ENCODE measurements around the gene METTL4. TPM values are rescaled to one million over a fixed set of nuclear protein-coding genes. Genes with fewer than 3 reads are reported as not detected.
A peak's percentile ranks its signal among the peaks of the same experiment; 100 is the strongest.
"Not testable (repeated sequence)": the region's sequence is repeated elsewhere in the genome, so short reads cannot be mapped to it uniquely, and the experiment has no call there.

METTL4 gene
- total RNA-seq, 5 donors from 2014 or later (not counting 1 experiment from before 2014, with no cell fraction given): 15.1 to 27.7 (median 21.4) TPM

DNA sequence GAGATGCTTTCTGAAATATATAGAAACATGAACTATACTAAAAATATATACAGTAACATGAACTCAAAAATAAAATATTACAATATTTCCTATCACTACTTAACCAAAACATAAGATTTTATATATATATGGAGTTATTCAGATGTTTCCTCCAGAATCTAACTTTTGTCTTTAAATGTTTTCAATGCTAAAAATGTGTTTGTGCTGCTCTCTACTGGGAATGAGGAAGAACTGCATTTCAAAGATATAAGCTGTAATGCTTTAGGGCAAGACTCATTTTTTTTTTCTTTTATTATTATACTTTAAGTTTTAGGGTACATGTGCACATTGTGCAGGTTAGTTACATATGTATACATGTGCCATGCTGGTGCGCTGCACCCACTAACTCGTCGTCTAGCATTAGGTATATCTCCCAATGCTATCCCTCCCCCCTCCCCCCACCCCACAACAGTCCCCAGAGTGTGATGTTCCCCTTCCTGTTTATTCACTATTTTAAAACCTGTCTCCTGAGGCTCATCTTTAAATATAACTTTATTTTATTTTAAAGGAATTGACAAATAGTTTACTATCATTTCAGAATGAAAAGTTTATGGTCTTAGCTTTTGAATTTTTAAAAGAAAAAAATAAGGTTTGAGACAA lies 29.3 kb downstream of the METTL4 start:
- Mint-ChIP-seq H3K4me1 (peaks cover 0 to 10% (median 8%) of the 10 kb centered on the region in 3 donors), H3K36me3 (peaks cover 31% of the 10 kb centered on the region)
- not testable (repeated sequence) for H3K9me3 Mint-ChIP-seq; H3K4me3 Mint-ChIP-seq; H3K4me1 ChIP-seq (ENCODE audit: control insufficient read depth in 1 of 2, extremely low read depth in 1 of 2, insufficient read depth in 2 of 2, low read length in 2 of 2); H3K27ac Mint-ChIP-seq; H3K27me3 Mint-ChIP-seq; H3K9me3 ChIP-seq; H3K27me3 ChIP-seq (replicated peaks in 1 of 2; ENCODE audit: control insufficient read depth in 2 of 2, extremely low read depth in 1 of 2, insufficient read depth in 2 of 2, low read length in 1 of 2); H3K4me3 ChIP-seq (ENCODE audit: control insufficient read depth in 1 of 2, extremely low read depth in 1 of 2, low read length in 1 of 2); H3K27ac ChIP-seq (ENCODE audit: low read length)
- ChIA-PET POLR2A (interaction anchor here in 1 of 2 donors (0.7 kb wide), 1 partner anchor 1680 kb away, joined by 3 read pairs; no protein-coding TSS in a partner anchor), CTCF (interaction anchor here (0.6 to 2.4 kb wide), 19 partner anchors 8 to 1965 kb away, joined by 3 to 16 read pairs (median 6); no protein-coding TSS in a partner anchor)
- DNase-seq (peak in 1 of 35 experiments; percentile 61), ATAC-seq (replicated peaks in 1 of 4) (peak in 2 of 4 experiments; percentile 40 to 50)
- peaks cover 3 to 23% of the 10 kb centered on the region in 2 donors for H3K36me3 ChIP-seq (ENCODE audit: control insufficient read depth in 2 of 2, extremely low read depth in 1 of 2, insufficient read depth in 1 of 2, low read length in 1 of 2)
- no CpG with 5 or more reads among the region's 3 CpGs for WGBS (ENCODE audit: insufficient coverage)

DNA sequence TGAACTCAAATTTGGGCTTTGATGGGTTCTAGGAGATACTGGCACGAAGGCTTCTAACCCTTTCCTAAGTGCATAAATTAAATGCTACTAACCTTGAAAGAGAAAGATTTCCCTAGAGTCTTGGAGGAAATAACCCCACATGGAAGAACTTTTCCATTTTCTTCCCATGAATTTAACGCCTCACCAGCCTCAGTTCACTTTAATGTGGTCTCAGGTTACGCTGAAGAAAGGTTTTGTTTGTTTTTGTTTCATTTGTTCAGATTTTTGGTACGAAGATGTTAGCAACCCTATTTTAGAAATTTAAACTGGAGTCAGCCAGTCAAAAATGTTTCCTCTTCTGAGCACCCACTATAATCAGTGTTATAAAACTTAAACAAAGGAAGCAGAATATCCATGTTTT lies 30.7 kb downstream of the METTL4 start:
- no peak overlapping the region for H3K4me3 ChIP-seq (ENCODE audit: control insufficient read depth in 1 of 2, extremely low read depth in 1 of 2, low read length in 1 of 2)
- Mint-ChIP-seq H3K27me3 (no peaks in the 10 kb centered on the region), H3K36me3 (peaks cover 25% of the 10 kb centered on the region), H3K4me3 (no peak overlapping the region), H3K9me3 (no peaks in the 10 kb centered on the region), H3K4me1 (peaks cover 0 to 3% (median 0%) of the 10 kb centered on the region in 3 donors), H3K27ac (no peak overlapping the region)
- peaks cover 3 to 16% of the 10 kb centered on the region in 2 donors for H3K36me3 ChIP-seq (ENCODE audit: control insufficient read depth in 2 of 2, extremely low read depth in 1 of 2, insufficient read depth in 1 of 2, low read length in 1 of 2)
- ATAC-seq (replicated peaks in 1 of 4): no peak
- WGBS (ENCODE audit: insufficient coverage): no CpG with 5 or more reads among the region's 4 CpGs
- no peak overlapping the region for H3K27ac ChIP-seq (ENCODE audit: low read length)
- ChIA-PET POLR2A (no interaction called here), CTCF (interaction anchor here (0.9 to 1.3 kb wide), 4 partner anchors 8 to 436 kb away, joined by 3 to 6 read pairs (median 3); no protein-coding TSS in a partner anchor)
- no peaks in the 10 kb centered on the region for H3K4me1 ChIP-seq (ENCODE audit: control insufficient read depth in 1 of 2, extremely low read depth in 1 of 2, insufficient read depth in 2 of 2, low read length in 2 of 2)
- H3K9me3 ChIP-seq: no peaks in the 10 kb centered on the region
- DNase-seq: no peak
- no peaks in the 10 kb centered on the region for H3K27me3 ChIP-seq (replicated peaks in 1 of 2; ENCODE audit: control insufficient read depth in 2 of 2, extremely low read depth in 1 of 2, insufficient read depth in 2 of 2, low read length in 1 of 2)

DNA sequence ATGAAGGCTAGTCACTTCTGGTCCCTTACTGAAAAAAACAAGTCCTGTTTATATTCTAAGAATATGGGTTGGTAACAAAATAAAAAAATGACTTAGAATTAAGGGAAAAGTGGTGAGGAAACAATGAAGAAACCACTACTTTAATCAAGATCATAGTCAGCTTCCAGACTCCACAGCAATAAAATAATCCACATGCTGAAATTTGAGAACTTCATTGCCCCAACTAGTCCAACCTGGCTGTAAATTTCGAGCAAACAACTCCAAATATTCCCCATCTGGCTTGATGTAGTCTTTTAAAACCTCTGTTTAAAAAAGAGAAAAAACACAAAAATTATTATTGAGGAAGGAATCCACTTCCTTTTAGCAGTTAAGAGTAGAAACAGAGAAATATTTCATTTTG lies 32.5 kb downstream of the METTL4 start:
- Mint-ChIP-seq H3K27ac (no peak overlapping the region), H3K4me3 (no peak overlapping the region), H3K36me3 (peaks cover 40% of the 10 kb centered on the region), H3K27me3 (no peaks in the 10 kb centered on the region), H3K9me3 (no peaks in the 10 kb centered on the region), H3K4me1 (peaks cover 0 to 6% (median 0%) of the 10 kb centered on the region in 3 donors)
- no peaks in the 10 kb centered on the region for H3K4me1 ChIP-seq (ENCODE audit: control insufficient read depth in 1 of 2, extremely low read depth in 1 of 2, insufficient read depth in 2 of 2, low read length in 2 of 2)
- H3K36me3 ChIP-seq (ENCODE audit: control insufficient read depth in 2 of 2, extremely low read depth in 1 of 2, insufficient read depth in 1 of 2, low read length in 1 of 2): peaks cover 3 to 28% of the 10 kb centered on the region in 2 donors
- no peak for DNase-seq
- ChIA-PET CTCF (no interaction called here), POLR2A (no interaction called here)
- H3K27me3 ChIP-seq (replicated peaks in 1 of 2; ENCODE audit: control insufficient read depth in 2 of 2, extremely low read depth in 1 of 2, insufficient read depth in 2 of 2, low read length in 1 of 2): no peaks in the 10 kb centered on the region
- no peak overlapping the region for H3K27ac ChIP-seq (ENCODE audit: low read length)
- ATAC-seq (replicated peaks in 1 of 4): no peak
- H3K4me3 ChIP-seq (ENCODE audit: control insufficient read depth in 1 of 2, extremely low read depth in 1 of 2, low read length in 1 of 2): no peak overlapping the region
- no peaks in the 10 kb centered on the region for H3K9me3 ChIP-seq
- WGBS (ENCODE audit: insufficient coverage): no CpG with 5 or more reads among the region's 1 CpG

DNA sequence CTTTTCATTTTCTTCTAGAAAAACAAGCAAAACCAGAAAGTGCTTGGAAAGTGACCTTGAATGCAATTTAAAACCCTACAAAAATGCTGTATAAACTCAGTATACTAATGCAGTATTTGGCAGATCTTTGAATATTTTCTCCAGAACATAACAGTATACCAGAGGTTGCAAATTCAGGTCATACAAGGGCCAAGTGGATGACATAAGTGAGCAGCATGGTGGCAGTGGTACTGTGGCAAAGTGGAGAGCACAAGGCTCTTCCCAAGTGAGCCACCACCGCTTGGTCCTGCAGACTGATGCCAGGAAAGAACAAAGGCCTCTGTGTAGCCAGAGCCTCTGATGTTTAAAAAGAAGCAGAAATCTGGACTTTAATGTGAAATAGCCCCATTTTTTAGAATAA lies 33.1 kb downstream of the METTL4 start:
- H3K36me3 Mint-ChIP-seq: peaks cover 35% of the 10 kb centered on the region
- H3K36me3 ChIP-seq (ENCODE audit: control insufficient read depth in 2 of 2, extremely low read depth in 1 of 2, insufficient read depth in 1 of 2, low read length in 1 of 2): peaks cover 3 to 24% of the 10 kb centered on the region in 2 donors
- no peak for DNase-seq
- H3K4me3 ChIP-seq (ENCODE audit: control insufficient read depth in 1 of 2, extremely low read depth in 1 of 2, low read length in 1 of 2): no peak overlapping the region
- peaks cover 0 to 6% (median 0%) of the 10 kb centered on the region in 3 donors for H3K4me1 Mint-ChIP-seq
- H3K4me1 ChIP-seq (ENCODE audit: control insufficient read depth in 1 of 2, extremely low read depth in 1 of 2, insufficient read depth in 2 of 2, low read length in 2 of 2): no peaks in the 10 kb centered on the region
- H3K27me3 ChIP-seq (replicated peaks in 1 of 2; ENCODE audit: control insufficient read depth in 2 of 2, extremely low read depth in 1 of 2, insufficient read depth in 2 of 2, low read length in 1 of 2): no peaks in the 10 kb centered on the region
- no peak overlapping the region for H3K27ac Mint-ChIP-seq
- no peaks in the 10 kb centered on the region for H3K9me3 Mint-ChIP-seq
- no peaks in the 10 kb centered on the region for H3K27me3 Mint-ChIP-seq
- H3K9me3 ChIP-seq: no peaks in the 10 kb centered on the region
- H3K4me3 Mint-ChIP-seq: no peak overlapping the region
- WGBS (ENCODE audit: insufficient coverage): 100% methylated on average over 1 of the region's 1 CpG
- H3K27ac ChIP-seq (ENCODE audit: low read length): no peak overlapping the region
- POLR2A ChIA-PET: interaction anchor here in 1 of 2 donors (0.6 kb wide), 1 partner anchor 12 kb away, joined by 4 read pairs; no protein-coding TSS in a partner anchor
- CTCF ChIA-PET: no interaction called here
- ATAC-seq (replicated peaks in 1 of 4): no peak

DNA sequence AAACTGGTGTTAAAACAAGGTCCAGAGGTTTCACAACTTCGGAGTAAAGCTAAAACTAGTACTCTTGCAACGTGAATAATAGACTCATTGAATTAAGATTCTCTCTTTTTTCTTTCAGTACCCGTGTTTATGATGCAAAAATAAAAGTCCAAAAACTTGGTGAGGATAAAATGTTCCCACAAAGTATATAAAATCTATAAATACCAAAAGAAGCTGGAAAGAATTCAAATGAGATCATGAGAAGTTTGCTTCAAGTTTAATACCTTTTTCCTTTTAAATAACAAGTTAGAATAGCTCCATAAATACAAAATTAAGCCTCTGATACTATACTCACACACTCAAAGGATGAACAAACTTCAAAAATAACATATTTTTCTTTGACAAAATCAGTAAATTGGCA lies 34.0 kb downstream of the METTL4 start:
- Histone ChIP-seq H3K4me1 (ENCODE audit: control insufficient read depth in 1 of 2, extremely low read depth in 1 of 2, insufficient read depth in 2 of 2, low read length in 2 of 2) (no peaks in the 10 kb centered on the region), H3K27me3 (replicated peaks in 1 of 2; ENCODE audit: control insufficient read depth in 2 of 2, extremely low read depth in 1 of 2, insufficient read depth in 2 of 2, low read length in 1 of 2) (no peaks in the 10 kb centered on the region), H3K27ac (ENCODE audit: low read length) (no peak overlapping the region), H3K36me3 (ENCODE audit: control insufficient read depth in 2 of 2, extremely low read depth in 1 of 2, insufficient read depth in 1 of 2, low read length in 1 of 2) (peaks cover 3 to 24% of the 10 kb centered on the region in 2 donors), H3K9me3 (no peaks in the 10 kb centered on the region), H3K4me3 (ENCODE audit: control insufficient read depth in 1 of 2, extremely low read depth in 1 of 2, low read length in 1 of 2) (no peak overlapping the region)
- Mint-ChIP-seq H3K9me3 (peaks cover 0 to 7% (median 0%) of the 10 kb centered on the region in 3 donors), H3K4me1 (peaks cover 0 to 6% (median 0%) of the 10 kb centered on the region in 3 donors), H3K27ac (no peak overlapping the region), H3K36me3 (peaks cover 43% of the 10 kb centered on the region), H3K27me3 (no peaks in the 10 kb centered on the region), H3K4me3 (no peak overlapping the region)
- ChIA-PET CTCF (interaction anchor here in 1 of 2 donors (0.5 to 0.7 kb wide), 2 partner anchors 121 to 433 kb away, joined by 3 to 6 read pairs; no protein-coding TSS in a partner anchor), POLR2A (interaction anchor here in 1 of 2 donors (0.5 kb wide), 1 partner anchor 23 kb away, joined by 5 read pairs; no protein-coding TSS in a partner anchor)
- no peak for ATAC-seq (replicated peaks in 1 of 4)
- DNase-seq: no peak
- WGBS (ENCODE audit: insufficient coverage): no CpG with 5 or more reads among the region's 3 CpGs

- WGBS (ENCODE audit: insufficient coverage): 97% methylated on average over 4 of the region's 4 CpGs
Measured at GRCh38 chr18:2536493-2536892, 34.8 kb downstream of the METTL4 start.

More at GRCh38 chr18:2536493-2536892, 34.8 kb downstream of the METTL4 start:
- H3K27ac ChIP-seq (ENCODE audit: low read length): no peak overlapping the region
- H3K36me3 Mint-ChIP-seq: peaks cover 47% of the 10 kb centered on the region
- H3K27me3 ChIP-seq (replicated peaks in 1 of 2; ENCODE audit: control insufficient read depth in 2 of 2, extremely low read depth in 1 of 2, insufficient read depth in 2 of 2, low read length in 1 of 2): no peaks in the 10 kb centered on the region
- DNase-seq: no peak
- H3K27me3 Mint-ChIP-seq: no peaks in the 10 kb centered on the region
- ChIA-PET CTCF (no interaction called here), POLR2A (no interaction called here)
- H3K27ac Mint-ChIP-seq: no peak overlapping the region
- H3K4me1 ChIP-seq (ENCODE audit: control insufficient read depth in 1 of 2, extremely low read depth in 1 of 2, insufficient read depth in 2 of 2, low read length in 2 of 2): no peaks in the 10 kb centered on the region
- ATAC-seq (replicated peaks in 1 of 4): no peak
- no peak overlapping the region for H3K4me3 ChIP-seq (ENCODE audit: control insufficient read depth in 1 of 2, extremely low read depth in 1 of 2, low read length in 1 of 2)
- peaks cover 3 to 24% of the 10 kb centered on the region in 2 donors for H3K36me3 ChIP-seq (ENCODE audit: control insufficient read depth in 2 of 2, extremely low read depth in 1 of 2, insufficient read depth in 1 of 2, low read length in 1 of 2)
- H3K4me1 Mint-ChIP-seq: peaks cover 0 to 3% (median 0%) of the 10 kb centered on the region in 3 donors
- no peaks in the 10 kb centered on the region for H3K9me3 ChIP-seq
- no peak overlapping the region for H3K4me3 Mint-ChIP-seq
- H3K9me3 Mint-ChIP-seq: peaks cover 0 to 7% (median 0%) of the 10 kb centered on the region in 3 donors

Measured in T-cell (primary cell).